DND-41 (cell line): Measurements from ENCODE around the gene CARMIL1.

Source experiments
- EZH2 ChIP-seq: IDR thresholded peaks from 3 replicates; pipeline ENCODE4 v1.6.1; 2012; ENCODE audit warnings: borderline replicate concordance, low read depth, mild to moderate bottlenecking, moderate library complexity, low read length, inconsistent platforms; ENCODE audit not compliant: severe bottlenecking
- TF ChIP-seq, protein P1 (sequence below): IDR thresholded peaks from 2 replicates; pipeline ENCODE4 v1.5.1; 2012; ENCODE audit warnings: borderline replicate concordance, low read length, moderate library complexity, mild to moderate bottlenecking; ENCODE audit not compliant: poor library complexity, severe bottlenecking; ENCODE audit errors: extremely low read depth

DNA sequence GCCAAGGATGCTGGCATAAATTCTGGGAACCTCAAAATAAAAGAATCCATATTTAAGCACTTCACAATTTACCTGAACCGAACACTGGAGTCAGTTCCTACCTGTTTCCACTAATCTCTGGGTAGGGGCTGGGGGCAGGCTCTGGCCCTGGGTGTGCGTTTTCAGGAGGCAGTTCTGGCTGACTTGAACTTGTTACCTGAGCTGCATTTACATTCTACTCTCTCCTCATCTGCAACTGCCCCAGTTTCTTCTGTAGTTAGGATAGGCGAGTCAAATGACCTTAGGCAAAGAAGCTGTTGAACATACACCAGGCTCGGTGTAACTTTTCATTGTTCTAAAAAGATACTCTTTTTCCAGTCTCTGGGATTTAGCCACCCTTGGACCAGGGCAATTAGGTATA is 13.2 kb downstream of the CARMIL1 start:
- TF ChIP-seq, protein P1, sequence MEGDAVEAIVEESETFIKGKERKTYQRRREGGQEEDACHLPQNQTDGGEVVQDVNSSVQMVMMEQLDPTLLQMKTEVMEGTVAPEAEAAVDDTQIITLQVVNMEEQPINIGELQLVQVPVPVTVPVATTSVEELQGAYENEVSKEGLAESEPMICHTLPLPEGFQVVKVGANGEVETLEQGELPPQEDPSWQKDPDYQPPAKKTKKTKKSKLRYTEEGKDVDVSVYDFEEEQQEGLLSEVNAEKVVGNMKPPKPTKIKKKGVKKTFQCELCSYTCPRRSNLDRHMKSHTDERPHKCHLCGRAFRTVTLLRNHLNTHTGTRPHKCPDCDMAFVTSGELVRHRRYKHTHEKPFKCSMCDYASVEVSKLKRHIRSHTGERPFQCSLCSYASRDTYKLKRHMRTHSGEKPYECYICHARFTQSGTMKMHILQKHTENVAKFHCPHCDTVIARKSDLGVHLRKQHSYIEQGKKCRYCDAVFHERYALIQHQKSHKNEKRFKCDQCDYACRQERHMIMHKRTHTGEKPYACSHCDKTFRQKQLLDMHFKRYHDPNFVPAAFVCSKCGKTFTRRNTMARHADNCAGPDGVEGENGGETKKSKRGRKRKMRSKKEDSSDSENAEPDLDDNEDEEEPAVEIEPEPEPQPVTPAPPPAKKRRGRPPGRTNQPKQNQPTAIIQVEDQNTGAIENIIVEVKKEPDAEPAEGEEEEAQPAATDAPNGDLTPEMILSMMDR, result no peak
- TF ChIP-seq EZH2, result no peak
